H1 (cell line): ENCODE results near the gene THOP1. TPM values are rescaled to one million over a fixed set of nuclear protein-coding genes. Genes with fewer than 3 reads are reported as not detected.

Experiments used
- CTCF ChIA-PET: fragments of 300-600 bp; sonication (Branson Sonifier 250); formaldehyde crosslinking; loops from one replicate; lab custom pipeline; 2021; ENCODE audit not compliant: partially characterized antibody; lab: Charles Lee
- POLR2A ChIA-PET: fragments of 300-600 bp; sonication (Branson Sonifier 250); formaldehyde crosslinking; loops from one replicate; lab custom pipeline; 2021; ENCODE audit warnings: inconsistent platforms; ENCODE audit not compliant: partially characterized antibody; lab: Charles Lee
- DNase-seq, 2 experiments: peaks; one replicate each; pipeline versions ENCODE4 v3.0.0 to v3.0.0-alpha.2; 2010 to 2022; ENCODE audit warnings: low spot score in 2 of 2, low read depth in 1 of 2, mixed read lengths in 1 of 2
- FAIRE-seq: peaks from 2 replicates; lab custom pipeline; 2011; peaks lifted over from hg19 to GRCh38; lab: Jason Lieb, UNC
- H2AFZ ChIP-seq: 2 replicates; pipeline ENCODE4 v1.8.1; 2012; ENCODE audit warnings: low read length, inconsistent platforms
- H2AK5ac ChIP-seq: 2 replicates; pipeline ENCODE4 v1.6.1; 2013; ENCODE audit warnings: low read depth, low read length
- H2BK120ac ChIP-seq: replicated peaks from 2 replicates; pipeline ENCODE3; 2013; ENCODE audit warnings: low read depth, low read length, inconsistent platforms
- H2BK12ac ChIP-seq: 2 replicates; pipeline ENCODE4 v1.6.1; 2013; ENCODE audit warnings: low read depth, low read length
- H2BK15ac ChIP-seq: 2 replicates; pipeline ENCODE4 v1.6.1; 2013; ENCODE audit warnings: low read length
- H2BK20ac ChIP-seq: 2 replicates; pipeline ENCODE4 v1.6.1; 2013; ENCODE audit warnings: low read length
- H2BK5ac ChIP-seq: 2 replicates; pipeline ENCODE4 v1.6.1; 2013; ENCODE audit warnings: low read depth, low read length
- H3K14ac ChIP-seq: 2 replicates; pipeline ENCODE4 v1.6.1; 2013; ENCODE audit warnings: inconsistent platforms; ENCODE audit not compliant: insufficient read length
- H3K18ac ChIP-seq: 2 replicates; pipeline ENCODE4 v1.6.1; 2013; ENCODE audit warnings: low read length; ENCODE audit errors: extremely low read depth
- H3K23ac ChIP-seq: 2 replicates; pipeline ENCODE4 v1.6.1; 2013; ENCODE audit warnings: inconsistent platforms; ENCODE audit not compliant: insufficient read length
- H3K23me2 ChIP-seq: 2 replicates; pipeline ENCODE4 v1.6.1; 2013; ENCODE audit warnings: low read depth, low read length
- H3K27ac ChIP-seq: 2 replicates; pipeline ENCODE4 v1.6.1; 2011; ENCODE audit warnings: low read depth, low read length, inconsistent platforms
- H3K27me3 ChIP-seq, 4 experiments: replicated peaks in 1 of 4; 1 replicate in 1 of 4; 2 replicates in 3 of 4; pipeline versions ENCODE4 v1.6.1 to v1.8.1; 2011 to 2013; ENCODE audit warnings: low read length in 3 of 4, mild to moderate bottlenecking in 3 of 4, inconsistent platforms in 2 of 4, mixed read lengths in 2 of 4, moderate library complexity in 1 of 4; ENCODE audit not compliant: control insufficient read depth in 3 of 4, insufficient read depth in 3 of 4; ENCODE audit errors: extremely low read depth in 1 of 4
- H3K36me3 ChIP-seq, 4 experiments: 2 replicates each; pipeline versions ENCODE4 v1.6.1 to v1.8.1; 2011 to 2013; ENCODE audit warnings: mild to moderate bottlenecking in 4 of 4, low read length in 3 of 4, moderate library complexity in 2 of 4, control low read depth in 1 of 4, inconsistent platforms in 1 of 4; ENCODE audit not compliant: insufficient read depth in 4 of 4, control insufficient read depth in 2 of 4
- H3K4ac ChIP-seq: replicated peaks from 2 replicates; pipeline ENCODE3; 2013; ENCODE audit warnings: low read length, low read depth, mixed read lengths, inconsistent platforms; ENCODE audit not compliant: insufficient read length
- H3K4me1 ChIP-seq, 4 experiments: replicated peaks in 1 of 4; 1 replicate in 1 of 4; 2 replicates in 3 of 4; pipeline versions ENCODE4 v1.6.1 to v1.8.1; 2011 to 2013; ENCODE audit warnings: low read length in 3 of 4, inconsistent platforms in 2 of 4, mixed read lengths in 1 of 4; ENCODE audit not compliant: insufficient read depth in 4 of 4, control insufficient read depth in 3 of 4
- H3K4me2 ChIP-seq, 2 experiments: 2 replicates each; pipeline versions ENCODE4 v1.6.1 to v1.8.1; 2011 to 2013; ENCODE audit warnings: low read depth in 2 of 2, low read length in 2 of 2, control low read depth in 1 of 2, inconsistent platforms in 1 of 2, mild to moderate bottlenecking in 1 of 2; ENCODE audit not compliant: insufficient read depth in 1 of 2
- H3K4me3 ChIP-seq, 4 experiments: fragments of 200-600, 300-600 bp in 1 of 4; sonication (generic), shearing (Covaris generic), sonication (Bioruptor Twin) in 1 of 4; 2 replicates each; pipeline versions ENCODE4 v1.5.1 to v1.8.1; 2011 to 2016; ENCODE audit warnings: low read length in 4 of 4, low read depth in 3 of 4, control low read depth in 2 of 4, inconsistent platforms in 2 of 4, mild to moderate bottlenecking in 2 of 4, mixed read lengths in 1 of 4, moderate library complexity in 1 of 4; ENCODE audit not compliant: insufficient read depth in 2 of 4; ENCODE audit errors: extremely low read depth in 1 of 4
- H3K56ac ChIP-seq: replicated peaks from 2 replicates; pipeline ENCODE3; 2013; ENCODE audit warnings: low read depth, mild to moderate bottlenecking, mixed read lengths, low read length, inconsistent platforms; ENCODE audit not compliant: insufficient read length
- H3K79me1 ChIP-seq: 2 replicates; pipeline ENCODE4 v1.6.1; 2013; ENCODE audit warnings: low read depth, low read length, control low read depth
- H3K79me2 ChIP-seq, 2 experiments: 2 replicates each; pipeline versions ENCODE4 v1.6.1 to v1.8.1; 2012 to 2013; ENCODE audit warnings: low read length in 2 of 2, mild to moderate bottlenecking in 2 of 2, inconsistent platforms in 1 of 2; ENCODE audit not compliant: insufficient read depth in 2 of 2, control insufficient read depth in 1 of 2
- H3K9ac ChIP-seq, 4 experiments: replicated peaks in 1 of 4; 1 replicate in 1 of 4; 2 replicates in 3 of 4; pipeline versions ENCODE4 v1.6.1 to v1.8.1; 2011 to 2013; ENCODE audit warnings: low read depth in 3 of 4, low read length in 3 of 4, control low read depth in 2 of 4, mild to moderate bottlenecking in 2 of 4, moderate library complexity in 2 of 4, inconsistent platforms in 1 of 4; ENCODE audit errors: extremely low read depth in 1 of 4
- H3K9me3 ChIP-seq, 2 experiments: 2 replicates each; pipeline versions ENCODE4 v1.6.1 to v1.8.1; 2012 to 2013; ENCODE audit warnings: mild to moderate bottlenecking in 2 of 2, moderate library complexity in 2 of 2, control low read depth in 1 of 2, inconsistent platforms in 1 of 2, low read depth in 1 of 2, low read length in 1 of 2, mixed read lengths in 1 of 2; ENCODE audit not compliant: insufficient read depth in 2 of 2
- H4K20me1 ChIP-seq, 2 experiments: replicated peaks in 1 of 2; 2 replicates each; pipeline versions ENCODE3 to v1.8.1; 2011 to 2013; ENCODE audit warnings: inconsistent platforms in 2 of 2, low read length in 2 of 2, mild to moderate bottlenecking in 1 of 2; ENCODE audit not compliant: insufficient read depth in 2 of 2, control insufficient read depth in 1 of 2
- H4K5ac ChIP-seq: 2 replicates; pipeline ENCODE4 v1.6.1; 2013; ENCODE audit warnings: low read length, low read depth, mixed read lengths, inconsistent platforms; ENCODE audit not compliant: insufficient read length
- H4K8ac ChIP-seq: 2 replicates; pipeline ENCODE4 v1.8.0; 2013; ENCODE audit warnings: mild to moderate bottlenecking, moderate library complexity, low read length, inconsistent platforms; ENCODE audit not compliant: insufficient read depth; ENCODE audit errors: extremely low read depth
- H4K91ac ChIP-seq: replicated peaks from 2 replicates; pipeline ENCODE3; 2013; ENCODE audit warnings: low read length, mixed read lengths, inconsistent platforms; ENCODE audit not compliant: insufficient read length
- SP1 ChIP-seq: IDR thresholded peaks from 2 replicates; pipeline ENCODE4 v1.6.1; 2011; ENCODE audit warnings: low read depth, low read length
- WGBS, 2 experiments: shearing (Covaris generic) in 1 of 2; methylation state at CpG; one replicate each; pipeline versions ENCODE4 v1.1.6 to v1.1.7; 2013 to 2015; ENCODE audit warnings: low lambda C conversion rate in 2 of 2, mixed read lengths in 2 of 2, inconsistent platforms in 1 of 2, low coverage in 1 of 2, missing lambda C conversion rate in 1 of 2; ENCODE audit not compliant: insufficient replicate concordance in 2 of 2, insufficient coverage in 1 of 2, insufficient read length in 1 of 2; ENCODE audit errors: extremely low coverage in 1 of 2, missing lambda C conversion rate in 1 of 2; 5-methylcytosine and 5-hydroxymethylcytosine counted together
- polyA plus RNA-seq, 7 experiments: library from polyadenylated mRNA; depleted of rRNA in 3 of 7; stranded (reverse) in 5 of 7; unstranded in 2 of 7; fragments of >200 nt in 5 of 7; fragments of 200-250 nt in 2 of 7; gene quantifications; 1 replicate in 5 of 7; 2 replicates in 1 of 7; 4 replicates in 1 of 7; pipeline versions ENCODE4 v1.2.1 to v1.2.3, GENCODE V29; 2011 to 2013; ENCODE audit warnings: missing spikeins in 2 of 7, mixed read lengths in 2 of 7
- total RNA-seq: library from RNA; stranded (reverse); fragmentation: NEBNext Ultra II Directional; extraction: Animal tissue kit (Norgen Biotek cat#: 25700); gene quantifications from 2 replicates; pipeline ENCODE4 v1.2.1, GENCODE V29; 2021

The THOP1 gene
- total and polyA plus RNA-seq, 2 of the 8 experiments (the other 6 are each of a cell fraction or from before 2014, with no cell fraction given): 136 to 159 TPM

DNA sequence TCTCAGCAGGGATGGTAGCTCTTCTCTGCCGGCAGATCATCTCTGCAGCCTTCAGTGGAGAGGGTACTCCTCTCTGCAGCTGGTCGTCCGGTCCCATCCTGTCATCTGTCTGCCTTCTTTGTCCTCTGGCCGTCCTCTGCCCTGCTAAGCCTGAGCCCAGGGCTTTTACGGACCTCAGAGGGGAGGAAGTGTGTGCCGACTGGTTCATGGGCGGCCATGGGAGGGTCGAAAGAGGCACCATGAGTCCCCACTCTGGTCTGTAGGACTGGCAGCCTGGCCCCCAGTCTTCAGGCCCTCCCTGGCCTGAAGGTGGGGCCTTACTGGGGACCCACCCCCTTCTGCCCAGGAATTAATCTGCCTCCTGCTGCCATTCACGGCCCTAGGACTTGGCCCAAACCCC lies 38.3 kb downstream of the THOP1 start:
- peaks cover 4% of the 10 kb centered on the region; the same call in 1 of the 2 replicates for H3K23me2 ChIP-seq
- H3K27me3 ChIP-seq: no peaks in the 10 kb centered on the region
- no peak overlapping the region for H3K18ac ChIP-seq
- H3K36me3 ChIP-seq: peaks cover 0 to 19% (median 2%) of the 10 kb centered on the region in 4 experiments; a peak in 4 of 8 replicates
- no peak overlapping the region for H2BK120ac ChIP-seq
- H2AK5ac ChIP-seq: no peak overlapping the region
- no peak overlapping the region for H3K56ac ChIP-seq
- no peak overlapping the region for H3K4me3 ChIP-seq
- H3K79me1 ChIP-seq: no peaks in the 10 kb centered on the region
- no peak overlapping the region for H3K23ac ChIP-seq
- H3K79me2 ChIP-seq: no peaks in the 10 kb centered on the region
- H2BK15ac ChIP-seq: no peak overlapping the region
- TF ChIP-seq SP1: no peak
- TF ChIP-seq, all 59 proteins: peak for 0
- FAIRE-seq: no peak
- no peak overlapping the region for H3K27ac ChIP-seq
- H3K4me2 ChIP-seq: no peak overlapping the region
- POLR2A ChIA-PET: interaction anchor here (0.7 kb wide), 1 partner anchor 8 kb away, joined by 3 read pairs; no protein-coding TSS in a partner anchor
- H2BK5ac ChIP-seq: no peak overlapping the region
- 91% methylated on average over 9 of the region's 9 CpGs; no CpG with 5 or more reads in 1 of the 2 experiments for WGBS, 2 experiments
- no peak overlapping the region for H3K9ac ChIP-seq
- peaks cover 11 to 12% of the 10 kb centered on the region in 2 experiments for H3K9me3 ChIP-seq
- H4K8ac ChIP-seq: no peak overlapping the region
- H4K5ac ChIP-seq: no peak overlapping the region
- no peaks in the 10 kb centered on the region for H3K4me1 ChIP-seq
- CTCF ChIA-PET: interaction anchor here (0.9 to 1.0 kb wide), 2 partner anchors 8 to 48 kb away, joined by 3 read pairs; no protein-coding TSS in a partner anchor
- H2BK20ac ChIP-seq: no peak overlapping the region
- DNase-seq: no peak
- H2AFZ ChIP-seq: no peak overlapping the region
- no peak overlapping the region for H3K14ac ChIP-seq
- no peak overlapping the region for H3K4ac ChIP-seq
- no peak overlapping the region for H2BK12ac ChIP-seq
- no peaks in the 10 kb centered on the region for H4K20me1 ChIP-seq
- no peak overlapping the region for H4K91ac ChIP-seq
